ENCODE data around the gene MRPS34.
A peak's percentile ranks its signal among the peaks of the same experiment; 100 is the strongest.

The MRPS34 gene

DNA sequence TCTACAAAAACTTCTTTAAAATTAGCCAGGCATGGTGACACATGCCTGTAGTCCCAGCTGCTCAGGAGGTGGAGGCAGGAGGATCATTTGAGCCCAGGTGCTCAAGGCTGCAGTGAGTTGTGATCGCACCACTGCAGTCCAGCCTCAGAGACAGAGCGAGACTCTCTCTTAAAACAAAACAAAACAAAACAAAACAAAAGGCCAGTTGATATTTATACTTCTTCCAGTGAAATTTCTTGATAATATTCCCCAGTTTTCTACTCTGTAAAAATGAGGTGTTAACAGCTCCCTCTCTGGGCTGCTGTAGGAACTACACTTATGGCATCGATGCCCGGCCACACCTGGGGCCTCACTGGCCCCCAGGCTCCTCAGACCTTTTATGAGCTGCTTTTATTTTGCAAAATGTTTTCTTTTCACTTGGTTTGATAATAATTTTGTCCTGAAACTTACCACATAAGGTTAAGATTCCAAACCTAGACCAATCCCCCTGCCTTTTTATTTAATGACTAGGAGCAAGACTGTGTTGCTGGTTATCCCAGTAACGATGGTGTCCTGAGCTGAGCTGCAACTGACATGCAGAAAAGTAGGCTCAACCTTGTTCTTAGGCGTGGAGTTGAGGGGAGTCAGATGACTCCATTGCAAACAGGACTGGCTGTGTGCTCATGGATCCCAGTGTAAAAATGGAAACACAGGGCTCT is 49.3 kb downstream of the MRPS34 start:
- CTCF ChIA-PET = interaction anchor here (0.6 to 2.0 kb wide), 10 partner anchors 9 to 631 kb away, joined by 3 to 6 read pairs (median 3); no protein-coding TSS in a partner anchor
- 0 out of 2 replicates have a peak, but pooled peaks have one; percentile 15 for TF ChIP-seq ZBTB17 (tag by site-specific recombination; IDR thresholded peaks at IDR 0.05)
- no peak for TF ChIP-seq ZNF391 (tag by site-specific recombination; IDR thresholded peaks at IDR 0.05; ENCODE audit: borderline replicate concordance, low read depth)
- TF ChIP-seq PRDM1 (tag by site-specific recombination; IDR thresholded peaks at IDR 0.05) = peak; percentile 45; the same call in 1 of the 2 replicates
- TF ChIP-seq ZNF2 (tag by site-specific recombination; IDR thresholded peaks at IDR 0.05) = peak; percentile 96
- TF ChIP-seq ZNF335 (tag by site-specific recombination; conservative IDR thresholded peaks at IDR 0.05) = 0 out of 2 replicates have a peak, but pooled peaks have one; percentile 17
- H3K9me3 ChIP-seq (ENCODE audit: control insufficient read depth, insufficient read depth, low read depth, low read length) = no peaks in the 10 kb centered on the region
- POLR2A ChIA-PET = interaction anchor here (1.0 to 1.3 kb wide), 3 partner anchors 22 to 113 kb away, joined by 3 to 4 read pairs (median 3); partner anchors contain the start of gene JPT2
- peaks cover 0 to 36% of the 10 kb centered on the region in 2 experiments; a peak in 2 of 3 replicates for H3K36me3 ChIP-seq (ENCODE audit: control insufficient read depth in 2 of 2, insufficient read depth in 1 of 2, low read length in 2 of 2)
- H3K27ac ChIP-seq (ENCODE audit: extremely low read depth, low read depth, low read length) = no peak overlapping the region
- H3K4me1 ChIP-seq (ENCODE audit: control insufficient read depth, insufficient read depth, low read length) = peaks cover 3% of the 10 kb centered on the region
- no peak overlapping the region for H3K4me3 ChIP-seq (ENCODE audit: low read depth, low read length)
